Measurements from ENCODE around the gene MCFD2. TPM values are rescaled to one million over a fixed set of nuclear protein-coding genes. Genes with fewer than 3 reads are reported as not detected.

The MCFD2 gene
- total RNA-seq, 2 experiments from 2014 or later = 27.7 to 31.8 TPM

DNA sequence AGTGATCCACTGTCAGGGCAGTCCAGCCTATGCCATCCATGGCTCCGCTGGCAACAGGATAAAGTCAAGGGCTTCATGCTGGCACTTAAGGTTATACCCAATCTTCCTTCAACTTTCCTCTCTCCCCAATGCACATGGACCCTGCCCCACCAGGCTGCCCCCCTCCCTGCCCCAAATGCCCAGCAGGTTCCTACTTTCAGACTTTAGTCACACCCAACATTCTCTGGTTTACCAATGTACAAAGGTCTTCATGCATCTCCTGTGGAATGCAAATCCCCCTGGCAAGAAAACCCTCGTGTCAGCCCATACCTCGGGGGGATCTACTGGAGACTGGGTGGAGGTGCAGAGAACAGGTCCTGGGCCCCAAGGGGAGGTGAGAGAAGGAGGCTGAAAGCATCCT lies 59.3 kb downstream of the MCFD2 start:
- Mint-ChIP-seq H3K9me3 (no peaks in the 10 kb centered on the region), H3K27me3 (no peaks in the 10 kb centered on the region), H3K27ac (no peak overlapping the region), H3K4me1 (ENCODE audit: low read depth) (no peaks in the 10 kb centered on the region), H3K36me3 (ENCODE audit: low read depth) (no peaks in the 10 kb centered on the region), H3K4me3 (no peak overlapping the region)
- TF ChIP-seq, protein P1, sequence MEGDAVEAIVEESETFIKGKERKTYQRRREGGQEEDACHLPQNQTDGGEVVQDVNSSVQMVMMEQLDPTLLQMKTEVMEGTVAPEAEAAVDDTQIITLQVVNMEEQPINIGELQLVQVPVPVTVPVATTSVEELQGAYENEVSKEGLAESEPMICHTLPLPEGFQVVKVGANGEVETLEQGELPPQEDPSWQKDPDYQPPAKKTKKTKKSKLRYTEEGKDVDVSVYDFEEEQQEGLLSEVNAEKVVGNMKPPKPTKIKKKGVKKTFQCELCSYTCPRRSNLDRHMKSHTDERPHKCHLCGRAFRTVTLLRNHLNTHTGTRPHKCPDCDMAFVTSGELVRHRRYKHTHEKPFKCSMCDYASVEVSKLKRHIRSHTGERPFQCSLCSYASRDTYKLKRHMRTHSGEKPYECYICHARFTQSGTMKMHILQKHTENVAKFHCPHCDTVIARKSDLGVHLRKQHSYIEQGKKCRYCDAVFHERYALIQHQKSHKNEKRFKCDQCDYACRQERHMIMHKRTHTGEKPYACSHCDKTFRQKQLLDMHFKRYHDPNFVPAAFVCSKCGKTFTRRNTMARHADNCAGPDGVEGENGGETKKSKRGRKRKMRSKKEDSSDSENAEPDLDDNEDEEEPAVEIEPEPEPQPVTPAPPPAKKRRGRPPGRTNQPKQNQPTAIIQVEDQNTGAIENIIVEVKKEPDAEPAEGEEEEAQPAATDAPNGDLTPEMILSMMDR (IDR thresholded peaks at IDR 0.05) = no peak
- intact Hi-C loops (cut with micrococcal nuclease) = no loop called here
- ChIA-PET CTCF (no interaction called here), POLR2A (no interaction called here)
- DNase-seq = no peak
- no peak for ATAC-seq

DNA sequence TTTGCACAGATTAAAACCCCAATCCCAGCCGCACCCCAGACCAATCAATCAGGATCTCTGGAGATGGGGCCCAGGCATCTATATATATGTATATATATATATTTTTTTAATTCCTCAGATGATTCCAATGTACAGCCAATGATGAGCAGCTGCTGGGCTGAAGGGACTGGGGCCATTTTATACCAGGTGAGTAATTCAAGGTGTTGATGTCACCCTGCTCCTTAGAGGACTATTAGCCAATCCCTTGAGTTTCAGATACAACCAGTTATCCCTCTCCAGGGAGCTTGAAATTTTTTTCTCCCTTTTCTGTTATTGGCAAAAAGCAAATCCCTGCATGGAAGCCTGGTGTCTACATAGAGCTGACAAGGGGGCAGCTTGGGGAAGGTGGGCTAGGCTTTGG lies 59.8 kb downstream of the MCFD2 start:
- Mint-ChIP-seq H3K4me1 (ENCODE audit: low read depth) (no peaks in the 10 kb centered on the region), H3K9me3 (no peaks in the 10 kb centered on the region), H3K4me3 (no peak overlapping the region), H3K27me3 (no peaks in the 10 kb centered on the region), H3K27ac (no peak overlapping the region), H3K36me3 (ENCODE audit: low read depth) (no peaks in the 10 kb centered on the region)
- intact Hi-C loops (cut with micrococcal nuclease) = no loop called here
- POLR2A ChIA-PET = no interaction called here
- DNase-seq (no peak), ATAC-seq (no peak)
- CTCF ChIA-PET = no interaction called here
- TF ChIP-seq, protein P1 (IDR thresholded peaks at IDR 0.05) = no peak

DNA sequence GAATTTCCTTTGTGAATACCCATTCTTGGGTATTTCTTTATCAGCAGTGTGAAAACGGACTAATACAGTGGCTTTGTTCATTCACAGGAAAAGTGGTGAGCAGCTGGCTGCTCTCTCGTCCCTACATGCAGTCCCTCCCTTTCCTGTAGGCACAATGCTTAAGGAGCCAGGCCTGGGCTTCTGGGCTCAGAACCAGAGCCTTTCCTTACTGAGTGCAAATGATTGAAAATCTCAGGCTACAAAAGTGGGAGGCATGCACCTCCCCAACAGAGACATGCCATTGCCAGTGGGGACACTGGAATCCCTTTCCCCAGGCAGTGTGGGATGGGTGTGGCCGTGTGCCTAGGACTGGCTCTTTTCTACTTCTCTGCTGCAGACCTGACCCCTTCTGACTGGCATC lies 61.3 kb downstream of the MCFD2 start:
- DNase-seq = no peak
- Mint-ChIP-seq H3K27ac (no peak overlapping the region), H3K4me1 (ENCODE audit: low read depth) (no peaks in the 10 kb centered on the region), H3K9me3 (no peaks in the 10 kb centered on the region), H3K36me3 (ENCODE audit: low read depth) (no peaks in the 10 kb centered on the region), H3K4me3 (no peak overlapping the region), H3K27me3 (no peaks in the 10 kb centered on the region)
- POLR2A ChIA-PET = interaction anchor here (0.8 kb wide), 1 partner anchor 13 kb away, joined by 3 read pairs; no protein-coding TSS in a partner anchor
- CTCF ChIA-PET = no interaction called here
- TF ChIP-seq, protein P1 (IDR thresholded peaks at IDR 0.05) = no peak
- no peak for ATAC-seq
- intact Hi-C loops (cut with micrococcal nuclease) = no loop called here

DNA sequence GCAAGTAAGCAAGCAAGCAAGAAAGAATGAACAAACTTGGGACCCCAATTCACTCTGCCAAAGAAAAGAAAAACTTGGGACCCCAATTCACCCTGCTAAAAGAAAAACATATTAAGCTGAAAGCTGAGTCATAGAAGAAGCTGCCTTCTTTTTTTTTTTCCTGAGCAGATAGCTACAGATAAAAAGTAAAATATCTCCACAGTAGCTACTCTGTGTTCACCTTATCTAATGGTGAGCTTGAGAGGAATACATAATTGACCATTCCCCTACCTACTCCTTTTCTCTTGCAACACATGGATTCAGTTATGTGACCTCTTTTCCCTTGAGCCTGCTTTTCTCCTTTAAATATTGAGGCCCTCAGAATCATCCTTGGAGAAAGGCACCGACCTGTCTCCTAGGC lies 63.0 kb downstream of the MCFD2 start:
- Mint-ChIP-seq H3K4me3 (no peak overlapping the region), H3K27me3 (peaks cover 2% of the 10 kb centered on the region), H3K9me3 (no peaks in the 10 kb centered on the region), H3K4me1 (ENCODE audit: low read depth) (no peaks in the 10 kb centered on the region), H3K27ac (no peak overlapping the region), H3K36me3 (ENCODE audit: low read depth) (no peaks in the 10 kb centered on the region)
- CTCF ChIA-PET = no interaction called here
- DNase-seq = no peak
- ATAC-seq = no peak
- POLR2A ChIA-PET = interaction anchor here (0.7 kb wide), 1 partner anchor 57 kb away, joined by 3 read pairs; no protein-coding TSS in a partner anchor
- intact Hi-C loops (cut with micrococcal nuclease) = no loop called here
- TF ChIP-seq, protein P1 (IDR thresholded peaks at IDR 0.05) = no peak

GRCh38 chr2:46852124-46852523 lies 63.5 kb downstream of the MCFD2 start:
- no peak overlapping the region for H3K27ac Mint-ChIP-seq

More at GRCh38 chr2:46852124-46852523, 63.5 kb downstream of the MCFD2 start:
- no peaks in the 10 kb centered on the region for H3K36me3 Mint-ChIP-seq (ENCODE audit: low read depth)
- CTCF ChIA-PET = no interaction called here
- DNase-seq = no peak
- H3K4me3 Mint-ChIP-seq = no peak overlapping the region
- intact Hi-C loops (cut with micrococcal nuclease) = no loop called here
- POLR2A ChIA-PET = interaction anchor here (0.7 kb wide), 1 partner anchor 56 kb away, joined by 3 read pairs; no protein-coding TSS in a partner anchor
- no peaks in the 10 kb centered on the region for H3K9me3 Mint-ChIP-seq
- no peaks in the 10 kb centered on the region for H3K4me1 Mint-ChIP-seq (ENCODE audit: low read depth)
- no peak for ATAC-seq
- TF ChIP-seq, protein P1 (IDR thresholded peaks at IDR 0.05) = no peak
- peaks cover 2% of the 10 kb centered on the region for H3K27me3 Mint-ChIP-seq

Other genes with a start within 250 kb of the MCFD2 start
- gene SOCS5, start 216.5 kb downstream of the MCFD2 start, total RNA-seq = 1 to 10 TPM; 5.2 to 5.3 TPM
- gene TTC7A, start 25.4 kb upstream of the MCFD2 start, total RNA-seq = 10 to 100 TPM; 51.6 to 54.7 TPM
- not detected for gene STPG4, start 239.5 kb upstream of the MCFD2 start, total RNA-seq

All from activated CD8-positive, alpha-beta T cell treated with anti-CD3 and anti-CD28 coated beads for 36 hours (primary cell).